Keratinocyte (primary cell): ENCODE data around the gene ZNF350. TPM values are rescaled to one million over a fixed set of nuclear protein-coding genes. Genes with fewer than 3 reads are reported as not detected.

Experiments used
- DNase-seq: peaks from one replicate; pipeline ENCODE4 v3.0.0-alpha.2; 2011; ENCODE audit warnings: low read depth, missing footprints, low spot score
- FAIRE-seq: peaks from 2 replicates; lab custom pipeline; 2011; peaks lifted over from hg19 to GRCh38; lab: Jason Lieb, UNC
- H2AFZ ChIP-seq: 2 replicates; pipeline ENCODE4 v1.6.0; 2012; ENCODE audit warnings: low read length, control low read depth, inconsistent platforms; ENCODE audit not compliant: control insufficient read depth
- H3K27ac ChIP-seq: 2 replicates; pipeline ENCODE4 v1.5.1; 2011; ENCODE audit warnings: low read length; ENCODE audit not compliant: control insufficient read depth, insufficient read depth
- H3K27me3 ChIP-seq: 3 replicates; pipeline ENCODE4 v1.6.0; 2011; ENCODE audit warnings: low read length; ENCODE audit not compliant: control insufficient read depth, insufficient read depth; ENCODE audit errors: extremely low read depth
- H3K36me3 ChIP-seq, 2 experiments: 2 replicates in 1 of 2; 3 replicates in 1 of 2; pipeline ENCODE4 v1.5.1; 2011; ENCODE audit warnings: low read length in 2 of 2, mild to moderate bottlenecking in 1 of 2; ENCODE audit not compliant: control insufficient read depth in 2 of 2, insufficient read depth in 2 of 2; ENCODE audit errors: extremely low read depth in 1 of 2
- H3K4me1 ChIP-seq: 3 replicates; pipeline ENCODE4 v1.5.1; 2011; ENCODE audit warnings: low read length; ENCODE audit not compliant: control insufficient read depth, insufficient read depth; ENCODE audit errors: extremely low read depth
- H3K4me2 ChIP-seq: 3 replicates; pipeline ENCODE4 v1.6.0; 2011; ENCODE audit warnings: low read depth, low read length; ENCODE audit not compliant: control insufficient read depth, insufficient read depth; ENCODE audit errors: extremely low read depth
- H3K4me3 ChIP-seq, 3 experiments: fragments of 200-600 bp in 1 of 3; sonication (generic) in 1 of 3; 2 replicates in 2 of 3; 3 replicates in 1 of 3; pipeline ENCODE4 v1.5.1; 2011 to 2016; ENCODE audit warnings: low read length in 3 of 3, mild to moderate bottlenecking in 3 of 3, control low read depth in 2 of 3, inconsistent platforms in 1 of 3, low read depth in 1 of 3, mixed read lengths in 1 of 3, mixed run types in 1 of 3, moderate library complexity in 1 of 3; ENCODE audit not compliant: control insufficient read depth in 2 of 3, insufficient read depth in 2 of 3; ENCODE audit errors: extremely low read depth in 1 of 3
- H3K79me2 ChIP-seq: 2 replicates; pipeline ENCODE4 v1.6.0; 2012; ENCODE audit warnings: low read length; ENCODE audit not compliant: control insufficient read depth, insufficient read depth
- H3K9ac ChIP-seq: 3 replicates; pipeline ENCODE4 v1.6.0; 2011; ENCODE audit warnings: low read length; ENCODE audit not compliant: control insufficient read depth, insufficient read depth; ENCODE audit errors: extremely low read depth
- H3K9me1 ChIP-seq: 3 replicates; pipeline ENCODE4 v1.6.0; 2011; ENCODE audit warnings: low read length; ENCODE audit not compliant: control insufficient read depth, insufficient read depth; ENCODE audit errors: extremely low read depth
- H3K9me3 ChIP-seq: 2 replicates; pipeline ENCODE4 v1.5.1; 2012; ENCODE audit warnings: low read depth, low read length; ENCODE audit not compliant: control insufficient read depth
- H4K20me1 ChIP-seq: 3 replicates; pipeline ENCODE4 v1.6.0; 2011; ENCODE audit warnings: low read length; ENCODE audit not compliant: control insufficient read depth, insufficient read depth; ENCODE audit errors: extremely low read depth
- CTCF ChIP-seq, 3 experiments: IDR thresholded peaks in 1 of 3; conservative IDR thresholded peaks in 1 of 3; optimal IDR thresholded peaks in 1 of 3; 2 replicates in 2 of 3; 3 replicates in 1 of 3; pipeline versions ENCODE3 to v1.5.1; 2011; ENCODE audit warnings: low read length in 3 of 3, mild to moderate bottlenecking in 3 of 3, moderate library complexity in 2 of 3, control low read depth in 1 of 3, inconsistent platforms in 1 of 3; ENCODE audit not compliant: insufficient read depth in 2 of 3; ENCODE audit errors: extremely low read depth in 1 of 3
- EZH2 ChIP-seq: IDR thresholded peaks from one replicate; pipeline ENCODE4 v1.6.1; 2012; ENCODE audit warnings: inconsistent platforms, mild to moderate bottlenecking, low read length, moderate library complexity
- dilution Hi-C: fragments of 300-500 bp; cut with MboI; formaldehyde crosslinking; loops from one replicate; pipeline ENCODE4 v1.7.0; 2020; ENCODE audit warnings: low sequenced_read_pairs; ENCODE audit not compliant: extremely low pct_ligation_motif_present
- polyA plus RNA-seq, 5 experiments: library from polyadenylated mRNA; depleted of rRNA in 3 of 5; stranded (reverse) in 3 of 5; stranded (forward) in 1 of 5; unstranded in 1 of 5; fragments of >200 nt; gene quantifications; 1 replicate in 1 of 5; 2 replicates in 3 of 5; 3 replicates in 1 of 5; pipeline versions ENCODE4 v1.2.1 to v1.2.3, GENCODE V29; 2011 to 2012; ENCODE audit warnings: missing spikeins in 2 of 5, low read depth in 1 of 5, low replicate concordance in 1 of 5

The ZNF350 gene
- polyA plus RNA-seq, 1 donor (not counting 4 experiments of a cell fraction or from before 2014, with no cell fraction given) = 6.0 TPM

- TF ChIP-seq EZH2 (no peak), CTCF (optimal IDR thresholded peaks at IDR 0.05 in 1 of 3, IDR thresholded peaks at IDR 0.05 in 1 of 3, conservative IDR thresholded peaks at IDR 0.05 in 1 of 3; ENCODE audit: extremely low read depth in 1 of 3, insufficient read depth in 2 of 3, low read length in 3 of 3) (no peak)
- no peak for FAIRE-seq
- H3K4me1 ChIP-seq = no peaks in the 10 kb centered on the region
- no peak overlapping the region for H2AFZ ChIP-seq
- no peak overlapping the region for H3K4me3 ChIP-seq
- H3K27ac ChIP-seq = no peak overlapping the region
- no peak overlapping the region for H3K9ac ChIP-seq
- no peak overlapping the region for H3K4me2 ChIP-seq
- no peak for DNase-seq
- no peaks in the 10 kb centered on the region for H4K20me1 ChIP-seq
- H3K9me1 ChIP-seq = no peaks in the 10 kb centered on the region
- H3K27me3 ChIP-seq = no peaks in the 10 kb centered on the region
- H3K9me3 ChIP-seq = peaks cover 19% of the 10 kb centered on the region
- no peaks in the 10 kb centered on the region for H3K79me2 ChIP-seq
- dilution Hi-C loops = no loop called here
- peaks cover 7 to 23% of the 10 kb centered on the region in 2 experiments for H3K36me3 ChIP-seq
Observed at GRCh38 chr19:51971624-51972023, 15.0 kb downstream of the ZNF350 start.

- dilution Hi-C loops = no loop called here
- no peaks in the 10 kb centered on the region for H3K27me3 ChIP-seq
- FAIRE-seq (no peak), DNase-seq (no peak)
- no peak overlapping the region for H3K27ac ChIP-seq
- TF ChIP-seq CTCF (optimal IDR thresholded peaks at IDR 0.05 in 1 of 3, IDR thresholded peaks at IDR 0.05 in 1 of 3, conservative IDR thresholded peaks at IDR 0.05 in 1 of 3; ENCODE audit: extremely low read depth in 1 of 3, insufficient read depth in 2 of 3, low read length in 3 of 3) (no peak), EZH2 (no peak)
- H3K4me2 ChIP-seq = no peak overlapping the region
- peaks cover 8 to 25% of the 10 kb centered on the region in 2 experiments for H3K36me3 ChIP-seq
- no peaks in the 10 kb centered on the region for H3K4me1 ChIP-seq
- no peaks in the 10 kb centered on the region for H4K20me1 ChIP-seq
- no peak overlapping the region for H2AFZ ChIP-seq
- no peaks in the 10 kb centered on the region for H3K9me1 ChIP-seq
- no peak overlapping the region for H3K9ac ChIP-seq
- H3K79me2 ChIP-seq = no peaks in the 10 kb centered on the region
- peaks cover 19% of the 10 kb centered on the region for H3K9me3 ChIP-seq
- H3K4me3 ChIP-seq = no peak overlapping the region
Observed at GRCh38 chr19:51970718-51971117, 15.9 kb downstream of the ZNF350 start.
